Smooth muscle cell (in vitro differentiated cells): ENCODE results near the gene SND1. TPM values are rescaled to one million over a fixed set of nuclear protein-coding genes. Genes with fewer than 3 reads are reported as not detected.

ENCODE experiments used
- DNase-seq: peaks from one replicate; lab custom pipeline; 2025; ENCODE audit not compliant: unreplicated experiment; lab: John Stamatoyannopoulos, UW
- H2AFZ ChIP-seq: fragments of 200-600 bp; sonication (generic); 2 replicates; pipeline ENCODE4 v1.6.0; 2016; ENCODE audit warnings: antibody characterized with exemption, low read depth, mild to moderate bottlenecking
- H3F3A ChIP-seq: fragments of 200-600 bp; sonication (generic); 2 replicates; pipeline ENCODE4 v1.6.0; 2017; ENCODE audit warnings: antibody characterized with exemption, low read depth
- H3K27ac ChIP-seq: fragments of 200-600 bp; sonication (generic); 2 replicates; pipeline ENCODE4 v1.5.1; 2016; ENCODE audit warnings: low read depth, mild to moderate bottlenecking
- H3K27me3 ChIP-seq: fragments of 200-600 bp; sonication (generic); 2 replicates; pipeline ENCODE4 v1.6.1; 2016; ENCODE audit warnings: low read depth, mild to moderate bottlenecking
- H3K36me3 ChIP-seq: fragments of 200-600 bp; sonication (generic); 2 replicates; pipeline ENCODE4 v1.5.1; 2016; ENCODE audit warnings: low read depth
- H3K4me1 ChIP-seq: fragments of 200-600 bp; sonication (generic); 2 replicates; pipeline ENCODE4 v1.5.1; 2016; ENCODE audit warnings: low read depth
- H3K4me2 ChIP-seq: fragments of 200-600 bp; sonication (generic); 2 replicates; pipeline ENCODE4 v1.6.0; 2016; ENCODE audit warnings: mild to moderate bottlenecking
- H3K4me3 ChIP-seq: fragments of 200-600 bp; sonication (generic); 2 replicates; pipeline ENCODE4 v1.5.1; 2016; ENCODE audit warnings: mild to moderate bottlenecking
- H3K79me2 ChIP-seq: fragments of 200-600 bp; sonication (generic); 2 replicates; pipeline ENCODE4 v1.6.0; 2016; ENCODE audit warnings: low read depth, mild to moderate bottlenecking
- H3K9ac ChIP-seq: fragments of 200-600 bp; sonication (generic); 2 replicates; pipeline ENCODE4 v1.6.0; 2016; ENCODE audit warnings: low read depth
- H3K9me3 ChIP-seq: fragments of 200-600 bp; sonication (generic); replicated peaks from 2 replicates; pipeline ENCODE4 v1.5.1; 2016; ENCODE audit warnings: low read depth
- H4K20me1 ChIP-seq: fragments of 200-600 bp; sonication (generic); 2 replicates; pipeline ENCODE4 v1.6.0; 2016; ENCODE audit warnings: low read depth
- WGBS: methylation state at CpG from one replicate; pipeline ENCODE4 v1.1.7; 2016; ENCODE audit warnings: low lambda C conversion rate; 5-methylcytosine and 5-hydroxymethylcytosine counted together
- polyA plus RNA-seq: library from polyadenylated mRNA; unstranded; fragments of >200 nt; fragmentation: Nextera tagmentation; extraction: Ambion mirVana; gene quantifications from 2 replicates; pipeline ENCODE4 v1.2.1, GENCODE V29; 2016
- total RNA-seq: library from RNA; depleted of rRNA; stranded (reverse); fragments of >200 nt; gene quantifications from 2 replicates; pipeline ENCODE4 v1.2.3, GENCODE V29; 2014
- TF ChIP-seq, protein P1 (sequence below): fragments of 200-600 bp; sonication (generic); IDR thresholded peaks from 2 replicates; pipeline ENCODE4 v1.5.1; 2017; ENCODE audit warnings: borderline replicate concordance, mild to moderate bottlenecking, antibody characterized with exemption; ENCODE audit not compliant: insufficient read depth, poor library complexity, severe bottlenecking

The SND1 gene
- total and polyA plus RNA-seq, 2 experiments from 2014 or later = 129 to 136 TPM

DNA sequence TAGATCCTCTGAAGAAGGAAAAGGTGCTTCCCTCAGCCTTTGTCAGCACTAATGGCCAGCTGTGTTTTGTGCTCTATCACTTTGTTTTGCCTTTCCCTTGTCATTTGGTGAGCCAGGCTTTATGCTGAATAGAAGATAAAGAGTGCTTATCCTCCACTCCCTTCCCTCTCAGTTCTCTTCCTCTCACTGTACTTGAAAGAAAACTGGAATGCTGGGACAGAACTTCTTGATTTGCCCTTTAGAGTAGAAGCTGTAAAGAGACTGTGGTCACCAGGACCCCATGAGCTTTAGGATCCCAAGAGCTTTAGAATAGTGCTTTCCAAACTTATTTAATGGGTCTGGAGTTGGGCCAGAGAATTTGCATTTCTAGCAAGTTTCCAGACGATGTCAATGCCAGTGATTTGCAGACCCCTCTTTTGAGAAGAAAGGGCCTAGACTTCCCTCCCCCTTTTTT, 297.8 kb downstream of the SND1 start:
- Histone ChIP-seq H2AFZ (no peak overlapping the region), H4K20me1 (peaks cover 98% of the 10 kb centered on the region), H3K27ac (no peak overlapping the region), H3K9ac (no peak overlapping the region), H3K79me2 (peaks cover 10% of the 10 kb centered on the region), H3F3A (no peaks in the 10 kb centered on the region), H3K9me3 (no peaks in the 10 kb centered on the region), H3K4me3 (no peak overlapping the region), H3K4me2 (no peak overlapping the region), H3K27me3 (no peaks in the 10 kb centered on the region), H3K36me3 (peaks cover 4% of the 10 kb centered on the region), H3K4me1 (peaks cover 7% of the 10 kb centered on the region)
- WGBS = 52% methylated on average over 1 of the region's 1 CpG
- DNase-seq = no peak
- TF ChIP-seq, protein P1, sequence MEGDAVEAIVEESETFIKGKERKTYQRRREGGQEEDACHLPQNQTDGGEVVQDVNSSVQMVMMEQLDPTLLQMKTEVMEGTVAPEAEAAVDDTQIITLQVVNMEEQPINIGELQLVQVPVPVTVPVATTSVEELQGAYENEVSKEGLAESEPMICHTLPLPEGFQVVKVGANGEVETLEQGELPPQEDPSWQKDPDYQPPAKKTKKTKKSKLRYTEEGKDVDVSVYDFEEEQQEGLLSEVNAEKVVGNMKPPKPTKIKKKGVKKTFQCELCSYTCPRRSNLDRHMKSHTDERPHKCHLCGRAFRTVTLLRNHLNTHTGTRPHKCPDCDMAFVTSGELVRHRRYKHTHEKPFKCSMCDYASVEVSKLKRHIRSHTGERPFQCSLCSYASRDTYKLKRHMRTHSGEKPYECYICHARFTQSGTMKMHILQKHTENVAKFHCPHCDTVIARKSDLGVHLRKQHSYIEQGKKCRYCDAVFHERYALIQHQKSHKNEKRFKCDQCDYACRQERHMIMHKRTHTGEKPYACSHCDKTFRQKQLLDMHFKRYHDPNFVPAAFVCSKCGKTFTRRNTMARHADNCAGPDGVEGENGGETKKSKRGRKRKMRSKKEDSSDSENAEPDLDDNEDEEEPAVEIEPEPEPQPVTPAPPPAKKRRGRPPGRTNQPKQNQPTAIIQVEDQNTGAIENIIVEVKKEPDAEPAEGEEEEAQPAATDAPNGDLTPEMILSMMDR = no peak

GRCh38 chr7:127950233-127950935, 298.4 kb downstream of the SND1 start:
- peaks cover 10% of the 10 kb centered on the region for H3K79me2 ChIP-seq
- peaks cover 4% of the 10 kb centered on the region for H3K36me3 ChIP-seq
- no peak overlapping the region for H3K4me2 ChIP-seq
- H3K9ac ChIP-seq = no peak overlapping the region
- whole genome bisulfite sequencing = 95% methylated on average over 6 of the region's 6 CpGs
- H3K4me1 ChIP-seq = peaks cover 7% of the 10 kb centered on the region
- H2AFZ ChIP-seq = no peak overlapping the region
- TF ChIP-seq, protein P1 = no peak
- H3K9me3 ChIP-seq = no peaks in the 10 kb centered on the region
- no peak overlapping the region for H3K27ac ChIP-seq
- DNase-seq = no peak
- H3F3A ChIP-seq = no peaks in the 10 kb centered on the region
- H3K4me3 ChIP-seq = no peak overlapping the region
- H4K20me1 ChIP-seq = peaks cover 98% of the 10 kb centered on the region
- H3K27me3 ChIP-seq = no peaks in the 10 kb centered on the region

DNA sequence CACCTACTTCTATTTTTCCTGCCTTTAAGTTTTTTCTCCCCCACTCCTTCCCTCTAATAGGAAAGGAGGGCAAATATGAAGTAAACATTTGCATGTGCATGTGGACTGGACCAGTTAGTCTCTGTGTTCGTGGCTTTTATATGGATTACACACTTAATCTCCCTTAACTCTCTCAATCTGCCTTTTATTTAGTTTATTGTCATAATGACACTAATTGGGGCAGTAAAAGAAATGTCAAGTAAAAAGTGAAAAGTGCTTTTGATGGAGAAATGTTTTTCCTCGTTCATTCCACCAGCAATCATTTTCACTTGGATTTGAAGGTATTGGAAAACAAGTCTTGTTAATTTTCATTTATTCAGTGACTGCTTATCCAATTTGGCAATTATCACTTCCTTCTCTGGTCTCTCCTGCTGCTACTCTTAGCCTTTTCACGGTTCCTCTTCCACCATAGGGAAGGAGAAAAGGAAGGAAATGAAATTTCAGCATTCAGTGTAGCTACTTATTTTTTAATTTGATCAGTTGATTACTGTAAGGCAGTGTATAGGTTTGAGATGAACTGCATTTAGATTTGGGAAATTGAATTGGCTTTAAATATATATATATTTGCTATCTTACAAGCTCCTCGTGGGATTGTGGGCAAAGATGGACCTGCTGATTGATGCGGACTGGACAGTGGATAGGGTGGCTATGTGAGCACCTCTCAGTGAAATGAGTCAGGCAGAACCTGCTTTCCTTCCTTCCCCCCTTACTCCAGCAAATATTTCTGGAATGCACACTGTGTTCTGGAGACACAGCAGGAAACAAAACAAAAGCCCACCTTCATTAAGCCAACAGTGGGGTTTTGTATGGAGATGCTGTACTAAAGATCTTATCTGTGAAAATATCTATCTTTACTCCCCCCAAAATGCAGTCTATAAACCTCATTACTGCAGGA, 301.7 kb downstream of the SND1 start:
- no peak overlapping the region for H2AFZ ChIP-seq
- H3K4me2 ChIP-seq = no peak overlapping the region
- no peak overlapping the region for H3K4me3 ChIP-seq
- H3F3A ChIP-seq = no peaks in the 10 kb centered on the region
- H3K4me1 ChIP-seq = peaks cover 7% of the 10 kb centered on the region
- H3K27me3 ChIP-seq = no peaks in the 10 kb centered on the region
- no peak overlapping the region for H3K27ac ChIP-seq
- peaks cover 7% of the 10 kb centered on the region for H3K79me2 ChIP-seq
- WGBS = 65% methylated on average over 5 of the region's 5 CpGs
- no peak overlapping the region for H3K9ac ChIP-seq
- H4K20me1 ChIP-seq = peaks cover 98% of the 10 kb centered on the region
- no peak for DNase-seq
- H3K36me3 ChIP-seq = peaks cover 4% of the 10 kb centered on the region
- TF ChIP-seq, protein P1 = no peak
- no peaks in the 10 kb centered on the region for H3K9me3 ChIP-seq
